CD14-positive monocyte (primary cell): ENCODE data around the gene KRTAP5-7. TPM values are rescaled to one million over a fixed set of nuclear protein-coding genes. Genes with fewer than 3 reads are reported as not detected.
A peak's percentile ranks its signal among the peaks of the same experiment; 100 is the strongest.

Source experiments
- DNase-seq, 3 donors: peaks; one replicate each; pipeline ENCODE4 v3.0.0-alpha.2; 2011 to 2022
- H2AFZ ChIP-seq: 2 replicates; pipeline ENCODE4 v1.6.0; 2012; ENCODE audit warnings: mild to moderate bottlenecking, low read depth, low read length, inconsistent platforms; ENCODE audit not compliant: insufficient read depth, poor library complexity, severe bottlenecking
- H3K27ac ChIP-seq, 2 donors: 1 replicate in 1 of 2; 2 replicates in 1 of 2; pipeline ENCODE4 v1.5.1; 2012 to 2013; ENCODE audit warnings: low read length in 2 of 2, control low read depth in 1 of 2, inconsistent platforms in 1 of 2, low read depth in 1 of 2, mild to moderate bottlenecking in 1 of 2
- H3K27me3 ChIP-seq, 2 donors: one replicate each; pipeline versions ENCODE4 v1.6.0 to v1.6.1; 2011 to 2013; ENCODE audit warnings: low read length in 2 of 2; ENCODE audit not compliant: control insufficient read depth in 2 of 2, insufficient read depth in 2 of 2
- H3K36me3 ChIP-seq, 2 donors: replicated peaks in 1 of 2; 1 replicate in 1 of 2; 2 replicates in 1 of 2; pipeline versions ENCODE4 v1.5.1 to v1.6.1; 2012 to 2013; ENCODE audit warnings: low read length in 2 of 2, control low read depth in 1 of 2, inconsistent platforms in 1 of 2, mild to moderate bottlenecking in 1 of 2; ENCODE audit not compliant: insufficient read depth in 2 of 2, control insufficient read depth in 1 of 2
- H3K4me1 ChIP-seq, 2 donors: 1 replicate in 1 of 2; 2 replicates in 1 of 2; pipeline versions ENCODE4 v1.5.1 to v1.6.1; 2012 to 2013; ENCODE audit warnings: low read length in 2 of 2, control low read depth in 1 of 2, inconsistent platforms in 1 of 2, mild to moderate bottlenecking in 1 of 2, moderate library complexity in 1 of 2; ENCODE audit not compliant: insufficient read depth in 2 of 2, control insufficient read depth in 1 of 2
- H3K4me2 ChIP-seq: replicated peaks from 2 replicates; pipeline ENCODE3; 2012; ENCODE audit warnings: low read length, moderate library complexity, mild to moderate bottlenecking; ENCODE audit not compliant: poor library complexity, severe bottlenecking; ENCODE audit errors: extremely low read depth
- H3K4me3 ChIP-seq, 3 experiments: fragments of 200-600 bp in 1 of 3; sonication (generic) in 1 of 3; replicated peaks in 1 of 3; 1 replicate in 2 of 3; 2 replicates in 1 of 3; pipeline ENCODE4 v1.5.1; 2011 to 2013; ENCODE audit warnings: low read length in 3 of 3, mild to moderate bottlenecking in 3 of 3, control low read depth in 2 of 3, low read depth in 2 of 3, inconsistent platforms in 1 of 3, moderate library complexity in 1 of 3
- H3K79me2 ChIP-seq: 2 replicates; pipeline ENCODE4 v1.6.0; 2012; ENCODE audit warnings: mild to moderate bottlenecking, control low read depth, inconsistent platforms, low read length, moderate library complexity; ENCODE audit not compliant: insufficient read depth
- H3K9ac ChIP-seq: 2 replicates; pipeline ENCODE4 v1.6.0; 2017; ENCODE audit warnings: low read length, mild to moderate bottlenecking; ENCODE audit not compliant: insufficient read depth, poor library complexity, severe bottlenecking
- H3K9me3 ChIP-seq, 2 donors: replicated peaks in 1 of 2; 1 replicate in 1 of 2; 2 replicates in 1 of 2; pipeline versions ENCODE4 v1.5.1 to v1.6.1; 2012 to 2013; ENCODE audit warnings: low read length in 2 of 2, control low read depth in 1 of 2; ENCODE audit not compliant: control insufficient read depth in 1 of 2, insufficient read depth in 1 of 2
- H4K20me1 ChIP-seq: 2 replicates; pipeline ENCODE4 v1.6.0; 2012; ENCODE audit warnings: mild to moderate bottlenecking, low read length, control low read depth, moderate library complexity; ENCODE audit not compliant: insufficient read depth
- H3K27ac Mint-ChIP-seq, 7 donors: one replicate each; pipeline ENCODE4 v1.8.0; 2020; ENCODE audit warnings: mild to moderate bottlenecking in 7 of 7, mixed read lengths in 7 of 7, moderate library complexity in 6 of 7, inconsistent platforms in 2 of 7
- H3K27me3 Mint-ChIP-seq, 3 donors: one replicate each; pipeline ENCODE4 v1.8.0; 2021 to 2022; ENCODE audit warnings: low read depth in 3 of 3, mild to moderate bottlenecking in 3 of 3, mixed read lengths in 3 of 3, moderate library complexity in 3 of 3, inconsistent platforms in 1 of 3
- H3K36me3 Mint-ChIP-seq, 2 donors: one replicate each; pipeline ENCODE4 v1.8.0; 2020; ENCODE audit warnings: mixed read lengths in 2 of 2, inconsistent platforms in 1 of 2, mild to moderate bottlenecking in 1 of 2
- H3K4me1 Mint-ChIP-seq: one replicate; pipeline ENCODE4 v1.8.0; 2020; ENCODE audit warnings: mild to moderate bottlenecking, mixed read lengths
- H3K4me3 Mint-ChIP-seq, 2 donors: one replicate each; pipeline ENCODE4 v1.8.0; 2020; ENCODE audit warnings: mild to moderate bottlenecking in 2 of 2, mixed read lengths in 2 of 2, moderate library complexity in 1 of 2
- H3K9me3 Mint-ChIP-seq, 7 donors: one replicate each; pipeline ENCODE4 v1.8.0; 2020 to 2022; ENCODE audit warnings: mixed read lengths in 7 of 7, mild to moderate bottlenecking in 6 of 7, moderate library complexity in 6 of 7, inconsistent platforms in 2 of 7
- WGBS: methylation state at CpG from one replicate; pipeline ENCODE4 v1.1.5; 2013; ENCODE audit warnings: missing lambda C conversion rate; ENCODE audit not compliant: insufficient coverage; 5-methylcytosine and 5-hydroxymethylcytosine counted together
- intact Hi-C, 2 donors: fragments of 100-400 bp; cut with micrococcal nuclease; formaldehyde crosslinking; loops; one replicate each; pipeline versions ENCODE4 v1.15.0 to v1.15.1; 2023
- polyA plus RNA-seq, 3 donors: library from polyadenylated mRNA; depleted of rRNA in 1 of 3; unstranded in 2 of 3; stranded (reverse) in 1 of 3; fragments of 300-500 nt in 2 of 3; fragments of >200 nt in 1 of 3; fragmentation: Illumina TruSeq in 2 of 3; gene quantifications; 1 replicate in 2 of 3; 2 replicates in 1 of 3; pipeline ENCODE4 v1.2.3, GENCODE V29; 2012 to 2021
- TF ChIP-seq, protein P1 (sequence below): fragments of 200-600 bp; IDR thresholded peaks from one replicate; pipeline ENCODE4 v1.8.0; 2022; ENCODE audit warnings: antibody characterized with exemption, mild to moderate bottlenecking

KRTAP5-7 gene
- polyA plus RNA-seq, 3 donors, result 0.05 TPM; not detected in 2

DNA sequence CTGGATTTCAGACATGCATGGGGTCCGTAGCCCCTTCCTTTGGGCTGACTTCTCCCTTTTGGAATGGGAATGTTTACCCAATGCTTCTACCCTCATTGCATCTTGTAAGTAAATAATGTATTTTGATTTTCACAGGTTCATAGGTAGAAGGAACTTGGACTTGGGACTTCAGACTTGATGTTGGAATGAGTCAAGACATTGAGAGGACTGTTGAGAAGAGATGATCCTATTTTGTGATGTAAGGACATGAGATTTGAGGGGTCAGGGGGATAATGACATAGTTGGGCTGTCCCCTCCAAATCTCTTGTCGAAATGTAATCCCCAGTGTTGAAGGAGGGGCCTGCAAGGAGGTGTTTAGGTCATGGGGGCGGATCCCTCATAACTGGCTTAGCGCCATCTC is 37.4 kb downstream of the KRTAP5-7 start:
- Histone ChIP-seq H4K20me1 (no peaks in the 10 kb centered on the region), H3K27ac (no peak overlapping the region), H3K27me3 (peaks cover 7 to 8% of the 10 kb centered on the region in 2 donors), H3K9ac (no peak overlapping the region), H3K4me1 (no peaks in the 10 kb centered on the region), H3K9me3 (no peaks in the 10 kb centered on the region), H3K36me3 (no peaks in the 10 kb centered on the region), H3K79me2 (no peaks in the 10 kb centered on the region), H3K4me3 (no peak overlapping the region), H2AFZ (no peak overlapping the region), H3K4me2 (no peak overlapping the region)
- Mint-ChIP-seq H3K36me3 (no peaks in the 10 kb centered on the region), H3K4me1 (peaks cover 5% of the 10 kb centered on the region), H3K27me3 (peaks cover 7 to 21% (median 19%) of the 10 kb centered on the region in 3 donors), H3K4me3 (peak overlapping the region in 1 of 2 donors; percentile 33), H3K27ac (no peak overlapping the region), H3K9me3 (peaks cover 0 to 7% (median 3%) of the 10 kb centered on the region in 7 donors)
- TF ChIP-seq, protein P1, sequence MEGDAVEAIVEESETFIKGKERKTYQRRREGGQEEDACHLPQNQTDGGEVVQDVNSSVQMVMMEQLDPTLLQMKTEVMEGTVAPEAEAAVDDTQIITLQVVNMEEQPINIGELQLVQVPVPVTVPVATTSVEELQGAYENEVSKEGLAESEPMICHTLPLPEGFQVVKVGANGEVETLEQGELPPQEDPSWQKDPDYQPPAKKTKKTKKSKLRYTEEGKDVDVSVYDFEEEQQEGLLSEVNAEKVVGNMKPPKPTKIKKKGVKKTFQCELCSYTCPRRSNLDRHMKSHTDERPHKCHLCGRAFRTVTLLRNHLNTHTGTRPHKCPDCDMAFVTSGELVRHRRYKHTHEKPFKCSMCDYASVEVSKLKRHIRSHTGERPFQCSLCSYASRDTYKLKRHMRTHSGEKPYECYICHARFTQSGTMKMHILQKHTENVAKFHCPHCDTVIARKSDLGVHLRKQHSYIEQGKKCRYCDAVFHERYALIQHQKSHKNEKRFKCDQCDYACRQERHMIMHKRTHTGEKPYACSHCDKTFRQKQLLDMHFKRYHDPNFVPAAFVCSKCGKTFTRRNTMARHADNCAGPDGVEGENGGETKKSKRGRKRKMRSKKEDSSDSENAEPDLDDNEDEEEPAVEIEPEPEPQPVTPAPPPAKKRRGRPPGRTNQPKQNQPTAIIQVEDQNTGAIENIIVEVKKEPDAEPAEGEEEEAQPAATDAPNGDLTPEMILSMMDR, result no peak
- 95% methylated on average over 3 of the region's 4 CpGs for WGBS
- DNase-seq, result no peak
- intact Hi-C loops, result no loop called here

DNA sequence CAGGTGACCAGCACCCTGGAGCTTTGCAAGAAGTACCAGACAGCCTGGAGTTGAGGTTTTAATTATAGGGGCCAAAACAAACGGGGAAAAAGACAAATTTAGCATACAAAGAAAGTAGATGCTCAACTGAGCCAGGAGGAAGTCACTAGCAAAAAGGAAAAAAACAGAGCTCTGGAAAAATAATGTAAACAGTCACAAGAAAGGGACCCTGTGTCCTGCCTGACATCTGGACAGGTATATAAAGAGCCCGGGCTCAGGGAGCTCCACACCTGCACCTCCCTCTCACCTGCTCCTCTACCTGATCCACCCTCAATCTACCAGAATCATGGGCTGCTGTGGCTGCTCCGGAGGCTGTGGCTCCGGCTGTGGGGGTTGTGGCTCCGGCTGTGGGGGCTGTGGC is 38.2 kb downstream of the KRTAP5-7 start, which contains the start of gene KRTAP5-10:
Gene KRTAP5-10, plus strand, starts transcription at position 301 of the 400 bp plus-strand sequence. Its CDS starts 25 bp downstream, at position 326.
- no peaks in the 10 kb centered on the region for H3K79me2 ChIP-seq
- DNase-seq, result no peak
- peaks cover 0 to 7% (median 3%) of the 10 kb centered on the region in 7 donors for H3K9me3 Mint-ChIP-seq
- no peaks in the 10 kb centered on the region for H3K4me1 ChIP-seq
- no peaks in the 10 kb centered on the region for H4K20me1 ChIP-seq
- H3K27me3 Mint-ChIP-seq, result peaks cover 7 to 21% (median 19%) of the 10 kb centered on the region in 3 donors
- peaks cover 5% of the 10 kb centered on the region for H3K4me1 Mint-ChIP-seq
- H3K36me3 Mint-ChIP-seq, result no peaks in the 10 kb centered on the region
- intact Hi-C loops, result no loop called here
- peak within 1 kb of the TSS in 1 of 2 donors; percentile 33 for H3K4me3 Mint-ChIP-seq
- peaks cover 7 to 8% of the 10 kb centered on the region in 2 donors for H3K27me3 ChIP-seq
- H2AFZ ChIP-seq, result no peak within 1 kb of the TSS
- TF ChIP-seq, protein P1, result no peak
- no peak within 1 kb of the TSS for H3K27ac Mint-ChIP-seq
- no peak within 1 kb of the TSS for H3K4me2 ChIP-seq
- no peak within 1 kb of the TSS for H3K9ac ChIP-seq
- 67% methylated on average over 2 of the region's 5 CpGs for WGBS
- H3K27ac ChIP-seq, result no peak within 1 kb of the TSS
- no peak within 1 kb of the TSS for H3K4me3 ChIP-seq
- no peaks in the 10 kb centered on the region for H3K9me3 ChIP-seq
- H3K36me3 ChIP-seq, result no peaks in the 10 kb centered on the region
